ENCODE data around the gene OTULIN.
A peak's percentile ranks its signal among the peaks of the same experiment; 100 is the strongest.

OTULIN gene

GRCh38 chr5:14666357-14666756 is 1.8 kb downstream of the OTULIN start:
- Histone ChIP-seq H3K9me2 (replicated peaks; ENCODE audit: low read depth, low read length) (no peaks in the 10 kb centered on the region), H4K20me1 (ENCODE audit: insufficient read depth, low read length, poor library complexity, severe bottlenecking) (peaks cover 63% of the 10 kb centered on the region), H3F3A (ENCODE audit: low read depth) (no peaks in the 10 kb centered on the region), H3K4me2 (ENCODE audit: low read depth, low read length, poor library complexity, severe bottlenecking) (peak overlapping the region; percentile 97), H3K4me1 (ENCODE audit: insufficient read depth, low read length, poor library complexity, severe bottlenecking) (peaks cover 70% of the 10 kb centered on the region), H3K36me3 (ENCODE audit: insufficient read depth, low read length) (no peaks in the 10 kb centered on the region), H3K27me3 (ENCODE audit: insufficient read depth, low read length, poor library complexity, severe bottlenecking) (no peaks in the 10 kb centered on the region), H3K79me2 (ENCODE audit: insufficient read depth, low read length) (peaks cover 77% of the 10 kb centered on the region), H3K9ac (ENCODE audit: low read depth, low read length, poor library complexity, severe bottlenecking) (peak overlapping the region; percentile 89), H3K9me3 (ENCODE audit: insufficient read depth, low read depth, low read length) (no peaks in the 10 kb centered on the region), H2AFZ (ENCODE audit: low read length) (no peak overlapping the region), H3K4me3 (ENCODE audit: low read length, poor library complexity, severe bottlenecking) (peak overlapping the region; percentile 82)
- TF ChIP-seq CTCF (conservative IDR thresholded peaks at IDR 0.05; ENCODE audit: low read length) (no peak), EZH2phosphoT487 (IDR thresholded peaks at IDR 0.05; ENCODE audit: borderline replicate concordance) (no peak)

- TF ChIP-seq CTCF (conservative IDR thresholded peaks at IDR 0.05; ENCODE audit: low read length): no peak
- no peak for TF ChIP-seq EZH2phosphoT487 (IDR thresholded peaks at IDR 0.05; ENCODE audit: borderline replicate concordance)
- Histone ChIP-seq H3K36me3 (ENCODE audit: insufficient read depth, low read length) (no peaks in the 10 kb centered on the region), H3K9ac (ENCODE audit: low read depth, low read length, poor library complexity, severe bottlenecking) (peak overlapping the region; percentile 89), H4K20me1 (ENCODE audit: insufficient read depth, low read length, poor library complexity, severe bottlenecking) (peaks cover 73% of the 10 kb centered on the region), H3K4me2 (ENCODE audit: low read depth, low read length, poor library complexity, severe bottlenecking) (peak overlapping the region; percentile 97), H3K27me3 (ENCODE audit: insufficient read depth, low read length, poor library complexity, severe bottlenecking) (no peaks in the 10 kb centered on the region), H3K4me3 (ENCODE audit: low read length, poor library complexity, severe bottlenecking) (peak overlapping the region; percentile 82), H2AFZ (ENCODE audit: low read length) (no peak overlapping the region), H3K9me2 (replicated peaks; ENCODE audit: low read depth, low read length) (no peaks in the 10 kb centered on the region), H3F3A (ENCODE audit: low read depth) (no peaks in the 10 kb centered on the region), H3K79me2 (ENCODE audit: insufficient read depth, low read length) (peaks cover 87% of the 10 kb centered on the region), H3K4me1 (ENCODE audit: insufficient read depth, low read length, poor library complexity, severe bottlenecking) (peaks cover 76% of the 10 kb centered on the region), H3K9me3 (ENCODE audit: insufficient read depth, low read depth, low read length) (no peaks in the 10 kb centered on the region)
These were observed 2.8 kb downstream of the OTULIN start for GRCh38 chr5:14667290-14667689.

DNA sequence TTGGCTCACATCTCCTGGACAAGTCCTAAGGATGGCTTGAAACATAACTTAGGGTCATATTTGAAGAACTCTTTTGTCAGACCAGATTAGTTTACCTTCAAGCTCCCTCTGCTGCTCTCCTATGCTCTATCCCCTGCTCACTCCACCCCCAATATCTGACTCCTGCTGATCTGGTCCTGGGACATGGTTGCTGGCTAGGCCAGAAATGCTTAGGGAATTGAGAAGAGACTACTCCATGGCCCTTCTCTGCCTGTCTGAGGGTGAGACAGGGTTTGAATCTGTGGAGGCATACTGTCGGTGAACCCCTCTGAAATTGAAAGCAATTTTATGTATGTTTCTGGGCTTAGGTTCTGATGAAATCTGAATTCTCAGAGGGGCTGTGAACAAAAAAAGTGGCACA is 3.3 kb downstream of the OTULIN start:
- no peaks in the 10 kb centered on the region for H3K36me3 ChIP-seq (ENCODE audit: insufficient read depth, low read length)
- peak overlapping the region; percentile 82 for H3K4me3 ChIP-seq (ENCODE audit: low read length, poor library complexity, severe bottlenecking)
- peaks cover 80% of the 10 kb centered on the region for H3K4me1 ChIP-seq (ENCODE audit: insufficient read depth, low read length, poor library complexity, severe bottlenecking)
- no peaks in the 10 kb centered on the region for H3F3A ChIP-seq (ENCODE audit: low read depth)
- H3K9ac ChIP-seq (ENCODE audit: low read depth, low read length, poor library complexity, severe bottlenecking): peak overlapping the region; percentile 89
- H3K79me2 ChIP-seq (ENCODE audit: insufficient read depth, low read length): peaks cover 91% of the 10 kb centered on the region
- peaks cover 77% of the 10 kb centered on the region for H4K20me1 ChIP-seq (ENCODE audit: insufficient read depth, low read length, poor library complexity, severe bottlenecking)
- peak overlapping the region; percentile 97 for H3K4me2 ChIP-seq (ENCODE audit: low read depth, low read length, poor library complexity, severe bottlenecking)
- no peak overlapping the region for H2AFZ ChIP-seq (ENCODE audit: low read length)
- no peaks in the 10 kb centered on the region for H3K9me3 ChIP-seq (ENCODE audit: insufficient read depth, low read depth, low read length)
- no peaks in the 10 kb centered on the region for H3K9me2 ChIP-seq (replicated peaks; ENCODE audit: low read depth, low read length)
- no peaks in the 10 kb centered on the region for H3K27me3 ChIP-seq (ENCODE audit: insufficient read depth, low read length, poor library complexity, severe bottlenecking)
- TF ChIP-seq EZH2phosphoT487 (IDR thresholded peaks at IDR 0.05; ENCODE audit: borderline replicate concordance): no peak
- TF ChIP-seq CTCF (conservative IDR thresholded peaks at IDR 0.05; ENCODE audit: low read length): no peak
